Activated T-cell treated with anti-CD3 and anti-CD28 coated beads for 24 hours (primary cell): ENCODE data around the gene NAA15.
"Not testable (repeated sequence)": the region's sequence is repeated elsewhere in the genome, so short reads cannot be mapped to it uniquely, and the experiment has no call there.

Experiments used
- DNase-seq: peaks from one replicate; pipeline ENCODE4 v3.0.0-alpha.2; 2020; ENCODE audit warnings: low read depth

NAA15 gene

GRCh38 chr4:139301113-139301820 lies at the start of gene NAA15:
TSS of gene NAA15 (plus strand) at chr4:139301505. CDS start at chr4:139301778, 273 bp downstream.
- peak; percentile 98 for DNase-seq

- no peak for DNase-seq
These were observed 48.3 kb upstream of the NAA15 start for GRCh38 chr4:139253046-139253445.

GRCh38 chr4:139253713-139254112 lies 47.6 kb upstream of the NAA15 start:
- DNase-seq: no peak

- DNase-seq: not testable (repeated sequence)
These were observed 45.7 kb upstream of the NAA15 start for GRCh38 chr4:139255581-139255980.

- DNase-seq: no peak
These were observed 45.0 kb upstream of the NAA15 start for GRCh38 chr4:139256349-139256748.

GRCh38 chr4:139265654-139266053 lies 35.7 kb upstream of the NAA15 start:
- no peak for DNase-seq

GRCh38 chr4:139266208-139266582 lies 35.1 kb upstream of the NAA15 start:
- no peak for DNase-seq

GRCh38 chr4:139266583-139267257 lies 34.6 kb upstream of the NAA15 start:
- peak; percentile 74 for DNase-seq

- no peak for DNase-seq
These were observed 34.0 kb upstream of the NAA15 start for GRCh38 chr4:139267301-139267700.

- DNase-seq: no peak
These were observed 27.5 kb upstream of the NAA15 start for GRCh38 chr4:139273835-139274234.

GRCh38 chr4:139274790-139275189 lies 26.5 kb upstream of the NAA15 start:
- no peak for DNase-seq

- DNase-seq: no peak
These were observed 26.0 kb upstream of the NAA15 start for GRCh38 chr4:139275281-139275735.

- no peak for DNase-seq
These were observed 22.8 kb upstream of the NAA15 start for GRCh38 chr4:139278485-139278884.

GRCh38 chr4:139278912-139279759 lies 22.2 kb upstream of the NAA15 start:
- no peak for DNase-seq

- DNase-seq: no peak
These were observed 21.3 kb upstream of the NAA15 start, which contains the start of gene MGARP for GRCh38 chr4:139279760-139280620. TSS of gene MGARP (minus strand) at chr4:139280225. CDS start at chr4:139280158, 67 bp downstream.

GRCh38 chr4:139282065-139282720 lies 19.1 kb upstream of the NAA15 start:
- DNase-seq: no peak

- DNase-seq: no peak
These were observed 18.6 kb upstream of the NAA15 start for GRCh38 chr4:139282721-139283075.

- no peak for DNase-seq
These were observed 15.1 kb upstream of the NAA15 start for GRCh38 chr4:139286186-139286698.

- peak; percentile 95 for DNase-seq
These were observed 5.9 kb upstream of the NAA15 start for GRCh38 chr4:139295206-139295941.

- no peak for DNase-seq
These were observed 5.4 kb upstream of the NAA15 start for GRCh38 chr4:139295942-139296299.
